Measurements from ENCODE around the gene APBA2.

DNA sequence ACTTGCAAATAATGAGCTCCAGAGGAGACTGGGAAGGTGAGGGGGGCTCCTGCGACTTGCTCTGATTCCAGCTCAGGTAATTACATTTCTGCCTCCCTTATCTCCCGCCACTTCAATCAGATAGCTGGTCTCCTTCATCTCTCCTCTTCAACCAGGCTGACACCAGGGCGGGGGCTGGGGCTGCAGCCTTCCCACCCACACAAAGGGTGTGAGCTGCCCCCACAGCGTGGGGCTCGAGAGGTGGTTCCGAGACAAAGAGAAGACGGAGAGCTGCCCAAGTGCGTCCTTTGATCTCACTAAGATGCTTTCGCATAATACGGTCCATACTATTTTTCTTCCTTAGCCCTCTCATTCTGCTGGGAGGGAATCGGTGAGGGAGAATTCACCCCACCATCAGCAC lies 244.2 kb downstream of the APBA2 start:
- TF ChIP-seq, protein P1, sequence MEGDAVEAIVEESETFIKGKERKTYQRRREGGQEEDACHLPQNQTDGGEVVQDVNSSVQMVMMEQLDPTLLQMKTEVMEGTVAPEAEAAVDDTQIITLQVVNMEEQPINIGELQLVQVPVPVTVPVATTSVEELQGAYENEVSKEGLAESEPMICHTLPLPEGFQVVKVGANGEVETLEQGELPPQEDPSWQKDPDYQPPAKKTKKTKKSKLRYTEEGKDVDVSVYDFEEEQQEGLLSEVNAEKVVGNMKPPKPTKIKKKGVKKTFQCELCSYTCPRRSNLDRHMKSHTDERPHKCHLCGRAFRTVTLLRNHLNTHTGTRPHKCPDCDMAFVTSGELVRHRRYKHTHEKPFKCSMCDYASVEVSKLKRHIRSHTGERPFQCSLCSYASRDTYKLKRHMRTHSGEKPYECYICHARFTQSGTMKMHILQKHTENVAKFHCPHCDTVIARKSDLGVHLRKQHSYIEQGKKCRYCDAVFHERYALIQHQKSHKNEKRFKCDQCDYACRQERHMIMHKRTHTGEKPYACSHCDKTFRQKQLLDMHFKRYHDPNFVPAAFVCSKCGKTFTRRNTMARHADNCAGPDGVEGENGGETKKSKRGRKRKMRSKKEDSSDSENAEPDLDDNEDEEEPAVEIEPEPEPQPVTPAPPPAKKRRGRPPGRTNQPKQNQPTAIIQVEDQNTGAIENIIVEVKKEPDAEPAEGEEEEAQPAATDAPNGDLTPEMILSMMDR (IDR thresholded peaks at IDR 0.05), result no peak
- TF ChIP-seq POLR2A (IDR thresholded peaks at IDR 0.05), result no peak
- TF ChIP-seq POLR2AphosphoS5 (IDR thresholded peaks at IDR 0.05), result no peak
- no peak for TF ChIP-seq EP300 (IDR thresholded peaks at IDR 0.05; ENCODE audit: low read depth)

Measured in transverse colon (tissue), 4 donors.